Right atrium auricular region (tissue), 2 donors: ENCODE results near the gene KCNH1. TPM values are rescaled to one million over a fixed set of nuclear protein-coding genes. Genes with fewer than 3 reads are reported as not detected.

ENCODE experiments used
- DNase-seq: peaks from one replicate; pipeline ENCODE4 v3.0.0-alpha.2; 2019; ENCODE audit warnings: low spot score
- H3K27ac ChIP-seq, 2 donors: fragments of 200-600 bp; sonication (generic); 1 replicate in 1 of 2; 2 replicates in 1 of 2; pipeline ENCODE4 v1.5.1; 2016 to 2019
- H3K27me3 ChIP-seq, 2 donors: fragments of 200-600 bp; sonication (generic); one replicate each; pipeline versions ENCODE4 v1.5.1 to v1.6.0; 2017 to 2019
- H3K36me3 ChIP-seq: fragments of 200-600 bp; sonication (generic); one replicate; pipeline ENCODE4 v1.5.1; 2016
- H3K4me1 ChIP-seq, 2 donors: fragments of 200-600 bp; sonication (generic); one replicate each; pipeline versions ENCODE4 v1.5.1 to v1.6.0; 2017 to 2019
- H3K4me3 ChIP-seq, 2 donors: fragments of 200-600 bp; sonication (generic); 1 replicate in 1 of 2; 2 replicates in 1 of 2; pipeline ENCODE4 v1.5.1; 2017 to 2019; ENCODE audit warnings: mild to moderate bottlenecking in 1 of 2, moderate library complexity in 1 of 2
- H3K9me3 ChIP-seq, 2 donors: fragments of 200-600 bp; sonication (generic); one replicate each; pipeline ENCODE4 v1.5.1; 2019
- total RNA-seq, 2 donors: library from RNA; depleted of rRNA; stranded (reverse); fragments of >200 nt; gene quantifications; one replicate each; pipeline ENCODE4 v1.1.0, GENCODE V29; 2016
- TF ChIP-seq, protein P1 (sequence below), 2 donors: fragments of 200-600 bp; sonication (generic); IDR thresholded peaks; one replicate each; pipeline ENCODE4 v1.5.1; 2019; ENCODE audit warnings: antibody characterized with exemption in 2 of 2

The KCNH1 gene
- total RNA-seq, 2 donors from 2014 or later: not detected

DNA sequence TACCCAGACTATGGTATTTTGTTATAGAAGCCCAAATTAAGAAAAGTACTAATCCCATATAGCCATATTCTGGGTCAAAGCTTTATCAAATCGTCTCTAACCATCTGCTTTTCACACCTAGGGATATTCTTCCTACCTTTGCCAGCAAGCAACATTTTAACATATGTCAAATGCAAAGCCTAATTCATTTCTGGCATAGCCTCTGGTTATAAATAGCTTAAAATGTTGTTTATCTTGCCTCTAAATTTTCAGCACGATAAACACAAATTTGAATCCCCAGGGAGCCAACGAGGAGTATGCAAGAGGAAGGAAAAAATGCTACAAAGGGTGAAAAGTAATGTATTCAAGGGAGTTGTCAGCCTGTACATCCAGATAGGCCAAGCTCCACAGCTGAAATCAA lies 357.2 kb downstream of the KCNH1 start:
- Histone ChIP-seq H3K4me1 (no peaks in the 10 kb centered on the region), H3K36me3 (no peaks in the 10 kb centered on the region), H3K4me3 (no peak overlapping the region), H3K27ac (no peak overlapping the region), H3K9me3 (no peaks in the 10 kb centered on the region), H3K27me3 (no peaks in the 10 kb centered on the region)
- DNase-seq: no peak
- TF ChIP-seq, protein P1, sequence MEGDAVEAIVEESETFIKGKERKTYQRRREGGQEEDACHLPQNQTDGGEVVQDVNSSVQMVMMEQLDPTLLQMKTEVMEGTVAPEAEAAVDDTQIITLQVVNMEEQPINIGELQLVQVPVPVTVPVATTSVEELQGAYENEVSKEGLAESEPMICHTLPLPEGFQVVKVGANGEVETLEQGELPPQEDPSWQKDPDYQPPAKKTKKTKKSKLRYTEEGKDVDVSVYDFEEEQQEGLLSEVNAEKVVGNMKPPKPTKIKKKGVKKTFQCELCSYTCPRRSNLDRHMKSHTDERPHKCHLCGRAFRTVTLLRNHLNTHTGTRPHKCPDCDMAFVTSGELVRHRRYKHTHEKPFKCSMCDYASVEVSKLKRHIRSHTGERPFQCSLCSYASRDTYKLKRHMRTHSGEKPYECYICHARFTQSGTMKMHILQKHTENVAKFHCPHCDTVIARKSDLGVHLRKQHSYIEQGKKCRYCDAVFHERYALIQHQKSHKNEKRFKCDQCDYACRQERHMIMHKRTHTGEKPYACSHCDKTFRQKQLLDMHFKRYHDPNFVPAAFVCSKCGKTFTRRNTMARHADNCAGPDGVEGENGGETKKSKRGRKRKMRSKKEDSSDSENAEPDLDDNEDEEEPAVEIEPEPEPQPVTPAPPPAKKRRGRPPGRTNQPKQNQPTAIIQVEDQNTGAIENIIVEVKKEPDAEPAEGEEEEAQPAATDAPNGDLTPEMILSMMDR (IDR thresholded peaks at IDR 0.05): no peak

- H3K27me3 ChIP-seq: no peaks in the 10 kb centered on the region
- no peaks in the 10 kb centered on the region for H3K9me3 ChIP-seq
- TF ChIP-seq, protein P1 (IDR thresholded peaks at IDR 0.05): no peak
- H3K4me3 ChIP-seq: no peak overlapping the region
- no peak overlapping the region for H3K27ac ChIP-seq
- DNase-seq: no peak
- H3K4me1 ChIP-seq: no peaks in the 10 kb centered on the region
- H3K36me3 ChIP-seq: no peaks in the 10 kb centered on the region
Observed at GRCh38 chr1:210775289-210775688, 358.7 kb downstream of the KCNH1 start.

DNA sequence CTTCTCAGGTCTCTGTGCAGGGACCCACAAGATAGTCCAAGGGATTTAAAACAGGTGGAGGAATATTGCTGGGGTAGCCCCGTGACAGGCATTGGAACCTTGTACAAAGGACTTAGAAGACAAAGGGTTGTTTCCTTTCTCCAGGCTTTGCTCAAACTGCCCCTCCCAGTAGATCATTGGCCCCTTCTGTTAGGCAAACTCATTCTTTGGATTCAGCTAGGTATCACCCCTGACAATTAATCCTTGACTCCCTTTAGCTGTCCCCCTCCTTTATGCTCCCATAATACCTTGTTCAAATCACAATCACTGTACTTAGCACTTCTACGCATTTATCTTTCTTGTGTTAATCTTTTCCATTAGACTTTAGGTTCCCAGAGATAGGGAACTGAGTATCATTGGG lies 360.5 kb downstream of the KCNH1 start:
- H3K4me3 ChIP-seq: no peak overlapping the region
- no peak overlapping the region for H3K27ac ChIP-seq
- no peaks in the 10 kb centered on the region for H3K9me3 ChIP-seq
- H3K27me3 ChIP-seq: no peaks in the 10 kb centered on the region
- no peaks in the 10 kb centered on the region for H3K4me1 ChIP-seq
- DNase-seq: no peak
- H3K36me3 ChIP-seq: no peaks in the 10 kb centered on the region
- TF ChIP-seq, protein P1 (IDR thresholded peaks at IDR 0.05): no peak

- no peak for DNase-seq
- H3K27me3 ChIP-seq: no peaks in the 10 kb centered on the region
- no peaks in the 10 kb centered on the region for H3K9me3 ChIP-seq
- TF ChIP-seq, protein P1 (IDR thresholded peaks at IDR 0.05): no peak
- H3K27ac ChIP-seq: no peak overlapping the region
- H3K36me3 ChIP-seq: no peaks in the 10 kb centered on the region
- no peaks in the 10 kb centered on the region for H3K4me1 ChIP-seq
- H3K4me3 ChIP-seq: no peak overlapping the region
Observed at GRCh38 chr1:210771131-210771530, 362.8 kb downstream of the KCNH1 start.

DNA sequence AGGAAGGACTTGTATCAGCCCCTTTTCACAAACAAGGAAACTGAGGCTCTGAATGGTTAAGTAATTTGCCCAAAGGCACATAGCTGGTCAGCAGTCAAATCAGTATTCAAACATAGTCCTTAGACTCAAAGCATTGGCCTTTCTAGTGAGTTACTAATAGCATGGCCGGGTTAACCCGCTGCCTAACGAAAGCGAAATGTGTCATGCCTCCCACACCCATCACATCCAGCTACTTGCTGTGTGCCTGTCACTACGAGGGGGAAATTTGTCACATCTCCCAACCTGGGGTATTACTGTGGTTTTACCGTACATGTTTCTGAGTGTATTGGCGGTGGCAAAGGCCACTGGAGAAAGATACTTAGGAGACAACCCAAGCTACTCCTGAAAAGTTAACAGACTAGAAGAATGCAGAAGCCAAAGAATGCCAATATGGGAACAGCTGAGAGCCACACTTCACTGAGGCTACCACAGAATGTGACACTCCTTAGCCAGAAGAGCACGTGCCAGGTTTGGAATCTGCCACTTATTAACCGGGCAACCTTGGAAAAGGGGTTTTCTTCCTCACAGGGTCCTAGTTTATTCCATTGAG lies 363.5 kb downstream of the KCNH1 start:
- Histone ChIP-seq H3K9me3 (no peaks in the 10 kb centered on the region), H3K27ac (no peak overlapping the region), H3K36me3 (no peaks in the 10 kb centered on the region), H3K27me3 (no peaks in the 10 kb centered on the region), H3K4me3 (no peak overlapping the region), H3K4me1 (no peaks in the 10 kb centered on the region)
- TF ChIP-seq, protein P1 (IDR thresholded peaks at IDR 0.05): no peak
- no peak for DNase-seq

DNA sequence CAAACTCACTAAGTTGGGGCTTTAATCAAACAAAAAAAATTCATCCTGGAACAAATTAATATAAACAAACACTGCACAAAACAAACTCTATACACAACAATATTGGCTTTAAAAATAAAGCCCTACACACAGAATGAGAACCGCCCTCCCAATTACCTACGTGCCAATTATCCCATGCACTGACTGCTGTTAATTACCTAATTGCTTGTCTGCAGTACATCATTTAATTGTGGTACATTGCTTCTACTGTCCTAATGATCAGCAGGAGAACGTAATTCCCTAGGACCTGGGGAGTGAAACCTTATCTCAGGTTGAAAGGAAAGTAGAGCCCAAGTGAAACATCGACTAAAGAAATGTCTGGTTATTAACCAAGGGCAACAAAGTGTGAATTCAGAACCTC lies 364.5 kb downstream of the KCNH1 start:
- no peaks in the 10 kb centered on the region for H3K27me3 ChIP-seq
- no peak for DNase-seq
- TF ChIP-seq, protein P1 (IDR thresholded peaks at IDR 0.05): no peak

More for the DNA sequence above, 364.5 kb downstream of the KCNH1 start:
- H3K4me3 ChIP-seq: no peak overlapping the region
- no peak overlapping the region for H3K27ac ChIP-seq
- H3K36me3 ChIP-seq: no peaks in the 10 kb centered on the region
- H3K4me1 ChIP-seq: no peaks in the 10 kb centered on the region
- no peaks in the 10 kb centered on the region for H3K9me3 ChIP-seq
